ENCODE data around the gene CHMP4B.

The CHMP4B gene

DNA sequence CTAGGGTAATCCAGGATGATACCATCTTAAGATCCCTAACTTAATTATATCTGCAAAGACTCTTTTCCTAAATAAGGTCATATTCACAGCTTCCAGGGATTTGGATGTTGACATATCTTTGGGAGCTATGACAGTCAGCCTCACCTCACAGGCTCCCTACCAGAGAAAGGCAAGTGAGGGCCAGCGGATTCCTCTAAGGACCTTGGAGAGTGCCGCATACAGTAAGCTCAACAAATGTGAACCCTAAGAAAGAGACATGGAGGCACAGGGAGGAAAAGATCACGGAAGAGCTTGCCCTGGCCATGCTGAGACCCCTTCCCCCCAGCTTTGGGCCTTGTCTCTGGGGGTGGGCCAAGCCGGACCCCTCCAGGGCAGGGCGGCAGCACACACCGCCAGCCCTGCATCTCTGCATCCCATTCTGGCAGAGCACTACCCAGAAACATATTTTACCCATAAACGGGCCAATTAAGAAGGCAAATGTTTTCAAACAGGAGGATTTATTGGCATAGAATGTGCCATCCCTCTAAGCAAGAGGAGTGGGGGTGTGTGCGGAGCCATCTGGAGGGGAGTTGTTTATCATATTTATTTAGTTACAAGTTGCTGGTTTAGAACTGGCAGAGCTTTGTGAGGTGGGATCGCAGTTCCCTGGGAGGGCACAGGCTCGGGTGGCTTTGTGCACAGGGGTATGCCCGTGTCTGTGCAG lies 55.4 kb downstream of the CHMP4B start:
- DNase-seq = no peak

DNA sequence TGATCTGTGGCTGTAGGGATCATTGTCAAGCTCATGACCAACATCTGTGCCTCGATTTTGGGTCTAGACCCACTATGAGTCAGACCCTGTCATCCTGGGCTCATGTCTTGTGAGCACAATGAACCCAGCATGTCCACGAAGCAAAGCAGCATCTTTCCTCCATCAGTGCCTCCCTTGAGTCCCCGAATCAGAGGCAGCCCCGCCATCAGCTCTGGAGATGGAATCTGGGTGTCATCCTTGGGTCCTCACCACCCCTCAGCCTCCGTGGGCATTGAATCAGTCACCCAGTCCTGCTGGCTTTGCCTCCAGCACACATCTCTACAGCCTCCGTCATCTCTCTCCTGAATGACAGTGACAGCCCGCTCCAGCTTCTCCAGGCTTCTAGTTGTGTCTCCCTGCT lies 56.9 kb downstream of the CHMP4B start:
- DNase-seq = no peak

DNA sequence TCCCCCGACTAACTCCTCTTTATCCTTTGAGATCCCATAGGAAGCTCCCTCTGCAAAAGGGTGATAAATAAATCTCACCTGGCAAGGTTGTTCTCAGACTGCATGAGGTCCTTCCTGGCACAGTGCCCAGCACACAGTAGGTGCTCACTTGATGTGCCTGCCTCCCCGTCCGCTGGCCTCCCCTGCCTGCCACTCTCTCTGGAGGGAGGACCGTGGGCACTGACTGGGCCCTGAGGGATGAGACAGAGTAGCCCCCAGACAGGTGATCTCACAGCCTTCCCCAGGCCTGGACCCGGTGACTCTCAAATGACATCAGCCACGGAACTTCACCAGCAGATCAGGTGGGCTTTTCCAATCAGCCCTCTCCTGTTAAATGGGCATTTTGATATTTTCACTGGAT lies 57.4 kb downstream of the CHMP4B start:
- DNase-seq = no peak

DNA sequence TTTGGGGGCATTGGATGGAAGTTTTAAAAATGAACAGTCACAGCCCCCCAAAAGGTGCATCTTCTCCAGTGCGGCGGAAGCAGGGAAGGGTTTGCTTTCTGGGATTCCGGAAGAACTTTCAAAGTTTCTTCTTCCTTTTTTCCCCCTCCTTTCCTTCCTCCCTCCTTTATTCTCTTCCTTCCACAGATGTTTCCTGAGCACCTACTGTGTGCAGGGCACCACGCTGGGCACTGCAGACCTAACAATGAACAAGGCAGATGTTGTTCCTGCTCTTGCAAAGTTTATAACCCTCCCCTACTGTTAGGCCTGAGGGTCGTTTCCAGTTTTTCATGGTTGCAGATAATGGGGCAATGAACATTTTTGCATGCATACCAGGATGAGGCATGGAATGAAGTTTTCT lies 58.1 kb downstream of the CHMP4B start:
- no peak for DNase-seq

DNA sequence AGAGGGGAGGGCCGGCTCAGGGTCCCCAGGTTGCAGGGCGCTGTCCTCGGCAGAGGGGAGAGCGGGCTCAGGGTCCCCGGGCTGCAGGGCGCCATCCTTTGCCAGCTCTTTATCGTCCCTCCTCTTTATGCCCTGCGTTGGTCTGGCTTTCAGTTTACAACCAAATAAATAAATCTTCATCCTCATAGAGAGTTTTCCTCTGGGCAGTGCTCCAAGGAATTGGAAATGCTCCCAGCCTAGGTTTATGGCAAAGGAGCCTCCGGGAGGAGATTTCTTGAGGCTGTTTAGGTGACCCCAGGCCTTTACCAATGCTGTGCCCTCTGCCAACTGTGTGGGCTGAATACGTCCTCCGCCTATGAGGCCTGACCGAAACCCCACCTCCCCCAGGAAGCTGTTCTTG lies 60.2 kb downstream of the CHMP4B start:
- DNase-seq = no peak

DNA sequence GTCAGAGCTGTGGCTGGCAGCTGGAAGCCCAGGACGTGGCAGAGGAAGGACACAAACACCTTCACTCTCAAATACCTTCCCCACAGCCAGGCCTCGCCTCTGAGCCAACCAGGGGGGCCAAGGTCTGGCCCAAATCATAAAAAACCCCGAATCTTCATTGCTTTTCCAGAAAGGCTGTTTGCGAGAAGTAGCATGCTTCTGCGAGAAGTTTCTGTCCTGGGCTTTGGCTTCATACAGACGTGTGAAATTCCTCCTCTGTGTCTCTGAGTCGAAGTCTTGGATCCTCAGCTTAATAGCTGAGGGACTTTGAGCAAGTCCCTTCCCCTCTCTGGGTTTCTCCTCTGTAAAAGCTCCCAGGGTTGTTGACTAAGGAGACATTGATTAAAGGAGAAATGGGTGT lies 63.0 kb downstream of the CHMP4B start:
- no peak for DNase-seq

DNA sequence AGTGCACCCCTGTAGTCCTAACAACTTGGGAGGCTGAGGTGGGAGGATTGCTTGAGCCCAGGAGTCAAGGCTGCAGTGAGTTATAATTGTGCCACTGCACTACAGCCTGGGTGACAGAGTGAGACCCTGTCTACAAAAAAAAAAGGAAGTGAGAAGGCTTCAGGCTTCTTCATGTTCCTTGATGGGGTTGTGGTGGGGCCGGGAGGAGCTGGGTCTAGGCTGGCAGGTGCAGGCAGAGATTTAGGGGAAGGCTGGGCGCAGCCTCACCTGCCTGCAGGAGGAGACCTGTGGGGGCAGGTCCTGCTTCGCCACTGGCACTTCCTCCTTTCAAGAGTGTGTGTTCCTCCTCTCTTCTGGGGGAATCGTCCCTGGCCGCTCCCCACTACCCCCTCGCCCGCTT lies 63.9 kb downstream of the CHMP4B start:
- no peak for DNase-seq

DNA sequence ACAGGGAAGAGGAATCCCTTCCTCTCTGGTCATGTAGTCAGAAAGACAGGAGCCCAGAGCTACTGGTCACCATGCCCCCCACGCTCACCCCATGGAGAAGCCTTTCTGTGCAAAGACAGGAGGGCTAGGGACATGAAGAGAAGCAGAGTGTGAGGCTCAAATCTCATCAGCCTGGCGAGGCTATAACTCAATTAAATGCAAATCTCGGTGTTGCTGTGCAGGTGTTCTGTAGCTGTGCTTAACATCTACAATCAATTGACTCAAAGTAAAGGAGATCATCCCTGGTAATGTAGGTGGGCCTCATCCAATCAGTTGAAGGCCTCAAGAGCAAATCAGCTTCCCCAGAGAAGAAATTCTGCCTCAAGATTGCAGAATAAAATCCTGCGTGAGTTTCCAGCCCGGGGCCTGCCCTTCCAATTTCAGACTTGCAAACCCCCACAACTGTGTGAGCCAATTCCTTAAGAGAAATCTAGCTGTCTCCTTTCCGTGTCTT lies 64.4 kb downstream of the CHMP4B start:
- DNase-seq = no peak

DNA sequence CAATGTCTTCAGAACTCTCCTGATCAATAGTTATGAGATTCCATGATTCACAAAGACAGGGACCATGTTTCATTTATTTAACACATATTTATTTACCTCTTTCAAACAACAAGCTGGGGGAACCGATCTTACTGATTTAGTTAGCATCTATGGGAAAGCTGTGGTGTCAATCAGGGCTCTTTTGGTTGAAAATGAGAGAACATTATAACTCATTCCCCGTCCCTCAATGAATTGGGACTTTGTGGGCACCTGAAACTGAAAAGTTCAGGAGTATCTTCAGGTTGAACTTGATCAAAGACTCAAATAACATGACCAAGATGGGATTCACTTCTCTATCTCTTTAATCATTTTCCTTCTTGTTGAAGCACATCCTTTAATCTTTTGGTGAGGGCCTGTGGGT lies 67.4 kb downstream of the CHMP4B start:
- no peak for DNase-seq

DNA sequence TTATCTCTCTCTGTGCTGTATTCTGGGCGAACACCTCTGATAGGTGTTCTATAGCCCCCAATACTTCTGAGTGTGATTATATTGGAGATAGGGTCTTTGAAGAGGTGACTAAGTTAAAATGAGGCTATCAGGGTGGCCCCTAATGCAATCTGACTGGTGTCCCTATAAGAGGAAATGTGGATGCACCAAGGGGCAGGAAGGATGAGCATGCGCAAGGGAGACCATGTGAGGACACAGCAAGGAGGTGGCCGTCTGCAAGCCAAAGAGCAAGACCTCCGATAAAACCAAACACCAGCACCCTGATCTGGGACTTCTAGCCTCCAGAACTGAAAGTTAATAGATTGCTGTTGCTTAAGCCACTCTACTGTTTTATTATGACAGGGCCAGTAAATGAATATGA lies 69.2 kb downstream of the CHMP4B start:
- no peak for DNase-seq

DNA sequence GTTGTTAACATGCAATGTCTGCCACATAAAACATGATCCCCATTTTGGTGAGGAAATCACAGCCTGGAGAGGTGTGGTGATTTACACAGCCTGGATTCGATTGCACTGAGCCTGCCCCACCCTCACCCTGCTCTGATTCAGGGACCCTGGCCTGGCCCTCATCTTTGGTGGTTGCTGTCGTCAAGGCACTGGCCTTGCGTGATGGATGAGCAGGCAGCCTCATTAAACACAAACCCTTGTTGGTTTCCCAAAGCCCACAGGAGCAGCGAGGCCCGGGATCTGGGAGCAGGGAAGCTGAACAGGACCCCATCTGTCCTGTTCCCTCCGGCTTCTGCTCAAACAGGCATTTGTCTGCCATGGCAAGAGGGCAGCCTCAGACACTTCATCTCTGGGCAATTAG lies 70.8 kb downstream of the CHMP4B start:
- no peak for DNase-seq

DNA sequence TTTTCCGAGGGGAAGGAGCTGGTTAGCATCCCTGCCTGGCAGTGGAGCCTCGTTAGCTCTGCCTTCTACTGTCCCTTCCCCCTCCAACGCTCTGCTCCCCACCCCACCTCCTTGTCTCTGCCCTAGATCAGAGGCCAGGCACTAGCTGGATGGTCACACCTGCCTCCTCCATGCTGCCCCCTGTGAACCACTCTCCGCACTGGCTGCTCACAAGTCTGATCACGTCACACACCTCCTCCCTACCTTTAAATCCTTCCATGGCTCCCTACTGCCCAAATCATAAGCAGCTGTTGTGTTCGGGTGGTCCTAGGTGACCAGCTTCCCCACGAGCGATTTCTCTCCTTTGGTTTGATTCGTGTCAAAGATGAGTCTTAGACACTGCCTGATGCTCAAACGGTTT lies 71.3 kb downstream of the CHMP4B start:
- no peak for DNase-seq

DNA sequence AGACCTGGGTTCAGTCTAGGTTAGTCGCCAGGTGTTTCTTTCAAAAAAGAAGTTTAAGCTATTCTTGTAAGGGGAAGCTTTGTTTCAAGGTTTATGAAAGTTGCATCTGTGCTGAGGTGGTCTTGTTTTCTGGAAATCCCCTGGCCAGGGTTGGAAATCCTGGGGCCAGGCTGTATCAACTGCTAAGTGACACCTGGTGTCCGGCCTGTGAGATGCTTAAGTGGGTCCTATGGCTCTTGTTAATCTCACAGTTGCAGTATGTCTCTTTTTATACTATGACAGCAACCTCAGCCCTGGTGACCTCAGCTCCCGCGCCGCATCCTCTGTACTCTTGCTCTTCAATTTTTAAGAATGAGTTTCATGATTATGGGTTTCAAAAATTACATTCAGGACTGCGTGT lies 72.0 kb downstream of the CHMP4B start:
- DNase-seq = no peak

DNA sequence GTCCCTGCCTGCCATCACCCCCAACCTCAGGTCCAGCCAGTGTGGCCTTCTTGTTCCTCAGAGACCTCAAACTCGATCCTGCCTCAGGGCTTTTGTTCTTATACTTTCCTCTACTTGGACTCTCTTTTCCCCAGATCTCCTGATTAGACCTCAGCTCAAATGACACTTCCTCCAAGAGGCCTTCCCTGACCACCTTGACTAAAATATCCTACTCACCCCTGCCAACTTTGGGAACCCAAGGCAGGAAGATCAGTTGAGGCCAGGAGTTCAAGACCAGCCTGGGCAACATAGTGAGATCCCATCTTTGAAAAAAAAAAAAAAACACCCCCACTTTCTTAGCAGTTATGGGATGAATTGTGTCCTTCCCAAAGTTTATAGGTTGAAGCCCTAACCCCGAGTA lies 73.5 kb downstream of the CHMP4B start:
- no peak for DNase-seq

DNA sequence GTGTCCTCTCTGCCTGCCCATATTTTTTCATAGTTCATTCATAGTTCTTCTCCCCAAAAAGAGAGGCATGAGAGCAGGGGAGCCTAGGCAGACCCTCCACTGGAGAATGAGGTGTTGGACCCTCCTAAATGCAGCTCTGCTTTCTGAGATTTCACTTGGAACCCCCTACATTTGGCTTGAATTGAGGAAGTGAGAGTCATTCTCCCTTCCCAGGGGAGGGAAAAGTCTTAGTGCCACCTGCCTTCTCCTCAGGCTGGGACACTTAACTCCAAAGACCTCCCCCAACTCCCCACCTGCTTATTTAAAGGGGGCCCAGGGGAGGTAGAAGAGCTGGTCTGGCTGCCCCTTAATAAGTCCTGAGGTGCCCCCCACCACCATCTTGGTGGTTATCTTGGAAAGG lies 78.2 kb downstream of the CHMP4B start:
- DNase-seq = no peak

DNA sequence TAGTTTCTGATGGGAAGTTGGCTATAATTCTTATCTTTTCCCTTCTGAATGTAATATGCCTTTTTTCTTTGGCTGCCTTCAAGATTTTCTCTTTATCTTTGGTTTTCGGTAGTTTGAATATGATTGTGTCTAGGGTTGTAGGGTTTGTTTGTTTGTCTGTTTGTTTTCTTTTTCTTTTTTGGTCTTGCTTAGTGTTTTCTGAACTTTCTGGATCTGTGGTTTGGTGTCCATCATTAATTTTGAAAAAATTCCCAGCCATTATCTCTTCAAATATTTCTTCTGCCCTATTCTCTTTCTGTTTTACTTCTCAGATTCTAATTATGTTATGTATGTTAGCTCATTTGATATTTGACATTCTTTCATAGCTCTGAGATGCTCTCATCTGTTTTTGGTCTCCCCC lies 79.4 kb downstream of the CHMP4B start:
- DNase-seq = no peak

DNA sequence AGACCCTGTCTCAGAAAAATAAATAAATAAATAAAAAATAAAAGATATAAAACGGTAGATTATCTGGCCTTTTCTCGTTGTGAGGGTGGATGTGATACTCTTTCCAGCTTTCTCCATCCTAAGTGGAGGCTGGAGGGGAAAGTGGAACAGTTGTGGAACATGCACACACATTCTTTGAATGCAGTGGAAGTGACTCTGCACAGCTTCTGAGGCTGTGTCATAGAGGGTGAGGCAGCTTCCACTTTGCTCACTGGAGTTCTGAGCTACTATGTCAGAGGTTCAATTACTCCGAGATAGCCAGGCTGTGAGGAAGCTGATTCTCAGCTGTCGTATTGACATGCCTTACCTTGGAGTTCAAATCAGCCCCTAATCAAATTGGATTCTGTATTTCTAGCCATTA lies 82.2 kb downstream of the CHMP4B start:
- DNase-seq = no peak

DNA sequence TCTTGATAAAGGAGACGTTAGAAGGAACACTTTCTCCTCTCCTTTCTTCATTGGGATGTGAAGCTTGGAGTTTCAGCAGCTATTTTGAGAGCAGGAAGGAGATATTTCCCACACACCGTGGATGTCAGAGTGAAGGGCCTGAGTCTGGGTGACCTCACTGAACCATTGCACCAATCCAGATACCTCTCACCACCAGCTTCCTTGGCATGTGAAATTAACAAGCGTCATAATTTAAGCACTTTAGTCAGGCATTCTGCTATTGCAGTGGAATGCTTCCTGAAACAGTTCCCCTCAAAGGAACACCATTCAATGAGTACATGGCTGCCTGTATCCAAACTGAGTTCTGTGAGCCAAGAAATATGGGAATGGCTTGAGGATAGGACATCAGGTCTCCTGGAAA lies 83.7 kb downstream of the CHMP4B start:
- no peak for DNase-seq

DNA sequence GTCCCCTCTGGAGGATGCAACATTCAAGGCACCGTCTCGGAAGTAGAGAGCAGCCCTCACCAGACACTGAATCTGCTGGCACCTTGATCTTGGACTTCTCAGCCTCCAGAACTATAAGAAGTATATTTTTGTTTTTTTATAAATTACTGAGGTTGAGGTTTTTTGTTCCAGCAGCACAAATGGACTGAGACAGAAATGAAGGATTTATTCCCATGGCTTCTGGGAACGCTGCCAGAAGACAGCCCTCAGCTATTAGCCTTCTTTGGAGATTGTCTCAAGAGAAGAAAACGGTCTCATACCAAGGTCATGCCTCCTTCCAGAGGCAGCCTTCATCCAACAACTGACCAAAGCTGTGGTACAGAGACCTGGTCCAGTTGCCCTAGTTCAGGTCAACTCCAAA lies 85.4 kb downstream of the CHMP4B start:
- no peak for DNase-seq

DNA sequence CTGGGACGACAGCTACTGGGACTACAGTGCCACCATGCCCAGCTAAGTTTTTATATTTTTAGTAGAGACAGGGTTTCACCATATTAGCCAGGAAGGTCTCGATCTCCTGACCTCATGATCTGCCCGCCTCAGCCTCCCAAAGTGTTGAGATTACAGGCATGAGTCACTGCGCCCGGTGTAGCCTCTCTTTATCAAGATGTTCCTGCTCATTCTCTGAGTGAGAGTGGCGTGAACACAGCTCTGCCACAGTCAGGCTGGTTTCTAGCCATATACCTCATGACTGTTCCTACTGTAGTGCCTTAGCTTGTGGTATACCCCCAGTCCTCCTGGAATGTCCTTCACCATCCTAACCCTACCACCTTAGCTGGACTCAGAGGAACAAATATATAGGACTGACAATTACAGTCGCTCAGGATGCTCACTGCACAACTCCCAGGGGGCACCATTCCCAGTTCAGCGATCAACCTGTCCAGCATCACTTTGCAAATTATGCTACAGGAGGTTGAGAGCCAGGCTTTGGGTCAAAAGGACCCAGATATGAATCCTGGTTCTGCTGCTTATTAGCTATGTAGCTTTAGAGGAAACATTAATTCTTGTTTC lies 86.3 kb downstream of the CHMP4B start:
- DNase-seq = no peak

DNA sequence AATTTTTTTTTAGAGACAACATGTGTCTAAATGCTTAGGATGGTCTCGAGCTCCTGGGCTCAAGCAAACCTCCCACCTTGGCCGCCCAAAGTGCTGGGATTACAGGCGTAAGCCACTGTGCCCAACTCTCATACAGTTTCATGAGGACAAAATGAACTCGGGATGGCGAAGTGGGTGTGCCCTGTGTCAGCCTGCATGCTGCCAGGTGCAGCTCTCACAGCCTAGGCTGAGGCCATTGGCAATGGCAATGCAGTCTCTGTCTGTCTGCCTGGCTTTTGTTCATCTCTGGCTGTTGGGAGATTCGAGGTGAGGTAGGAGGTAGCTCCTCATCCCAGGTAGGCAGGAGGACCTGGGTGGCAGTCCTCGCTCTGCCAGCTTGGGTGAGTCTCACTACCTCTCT lies 88.0 kb downstream of the CHMP4B start:
- DNase-seq = no peak

DNA sequence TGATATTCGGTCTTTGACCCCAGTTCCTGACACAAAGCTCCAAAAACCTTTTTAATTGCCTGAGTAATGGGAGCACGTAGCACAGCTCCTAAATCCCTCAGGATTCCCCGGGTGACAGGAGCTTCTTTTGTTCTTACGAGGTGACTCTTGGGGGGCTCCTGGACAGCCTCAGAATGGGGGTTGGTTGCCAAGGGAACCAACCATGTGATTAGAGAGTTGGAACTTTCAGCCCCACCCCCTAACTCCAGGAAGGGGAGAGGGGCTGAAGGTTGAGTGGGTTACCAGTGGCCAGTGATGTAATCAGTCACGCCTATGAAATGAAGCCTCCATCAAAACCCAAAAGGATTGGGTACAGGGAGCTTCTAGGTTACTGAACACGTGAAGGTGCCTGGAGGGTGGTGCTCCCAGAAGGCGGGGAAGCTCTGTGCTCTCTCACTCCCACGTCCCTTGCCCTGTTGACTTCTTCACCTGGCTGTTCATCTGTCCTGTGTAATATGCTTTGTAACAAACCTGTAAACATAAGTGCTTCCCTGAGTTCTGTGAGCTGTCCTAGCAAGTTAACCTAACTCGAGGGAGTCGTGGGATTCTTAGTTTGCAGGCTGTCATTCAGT lies 89.5 kb downstream of the CHMP4B start:
- DNase-seq = no peak

DNA sequence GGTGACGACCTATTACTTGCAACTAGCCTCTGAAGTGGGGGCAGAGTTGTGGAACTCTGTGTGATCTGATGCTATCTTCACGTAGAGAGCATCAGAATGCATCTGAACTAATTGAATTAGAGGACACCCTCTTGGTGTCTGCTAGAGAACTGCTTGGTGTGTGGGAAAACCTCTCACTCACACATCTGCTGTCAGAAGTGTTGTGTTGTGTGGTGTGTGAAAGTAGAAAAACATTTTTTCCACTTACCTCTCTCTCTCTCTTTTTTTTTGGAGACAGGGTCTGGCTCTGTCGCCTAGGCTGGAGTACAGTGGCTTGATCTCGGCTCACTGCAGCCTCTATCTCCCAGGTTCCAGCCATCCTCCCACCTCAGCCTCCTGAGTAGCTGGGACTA lies 90.0 kb downstream of the CHMP4B start:
- DNase-seq = no peak

DNA sequence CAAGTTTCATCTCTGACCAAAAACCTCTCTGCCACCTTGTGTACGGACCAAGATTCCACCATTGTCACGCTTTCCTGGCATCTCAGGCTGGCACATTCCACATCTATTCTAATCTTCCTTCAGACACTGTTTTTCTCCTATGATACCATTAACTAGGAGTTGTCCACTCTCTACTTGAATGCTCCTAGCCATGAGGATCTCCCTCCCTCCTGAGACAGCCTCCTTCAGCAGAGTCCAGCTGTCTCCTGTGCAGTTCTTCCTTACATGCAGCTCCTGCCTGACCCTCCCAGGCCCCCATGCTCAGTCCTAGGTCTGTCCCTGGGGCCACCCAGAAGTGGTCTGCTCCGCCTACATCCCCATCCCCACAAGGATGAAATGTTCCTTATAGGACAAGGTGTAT lies 90.9 kb downstream of the CHMP4B start:
- DNase-seq = no peak

Measured in right hindlimb (tissue), 1 donor.